ENCODE measurements around the gene GARIN5B. TPM values are rescaled to one million over a fixed set of nuclear protein-coding genes. Genes with fewer than 3 reads are reported as not detected.

The GARIN5B gene
- total and polyA plus RNA-seq, 2 experiments from 2014 or later, result not detected

GRCh38 chr19:55368701-55369563, 5.9 kb upstream of the GARIN5B start (continued):
- TF ChIP-seq ZNF462 (CRISPR knock-in tag; IDR thresholded peaks at IDR 0.05) (no peak), POLR2AphosphoS5 (IDR thresholded peaks at IDR 0.05; ENCODE audit: low read depth) (no peak; the same call in 1 of the 2 replicates)

GRCh38 chr19:55368106-55368505, 5.0 kb upstream of the GARIN5B start:
- ATAC-seq (no peak), DNase-seq (ENCODE audit: low spot score) (no peak)
- no peak overlapping the region for H3K4me3 ChIP-seq
- H3F3A ChIP-seq (replicated peaks; ENCODE audit: low read depth), result peaks cover 4% of the 10 kb centered on the region; the same call in 1 of the 2 replicates
- no peak overlapping the region for H3K27ac ChIP-seq (ENCODE audit: low read depth)
- no peaks in the 10 kb centered on the region for H4K20me1 ChIP-seq (replicated peaks; ENCODE audit: insufficient read depth)
- H3K9me2 ChIP-seq (ENCODE audit: insufficient read depth), result no peaks in the 10 kb centered on the region
- Mint-ChIP-seq H3K36me3 (ENCODE audit: low read depth) (no peaks in the 10 kb centered on the region; the same call in 2 of the 3 replicates), H3K27me3 (ENCODE audit: insufficient read depth, low read depth, poor library complexity) (peaks cover 57% of the 10 kb centered on the region), H3K9me3 (no peaks in the 10 kb centered on the region; the same call in 1 of the 3 replicates), H3K4me1 (peaks cover 24% of the 10 kb centered on the region), H3K4me3 (no peak overlapping the region), H3K27ac (no peak overlapping the region)
- H3K4me2 ChIP-seq, result no peak overlapping the region; the same call in 1 of the 2 replicates
- peaks cover 13% of the 10 kb centered on the region; the same call in 1 of the 2 replicates for H3K4me1 ChIP-seq (ENCODE audit: insufficient read depth)
- H3K79me2 ChIP-seq (replicated peaks; ENCODE audit: insufficient read depth), result no peaks in the 10 kb centered on the region
- H3K27me3 ChIP-seq (ENCODE audit: insufficient read depth), result peaks cover 61% of the 10 kb centered on the region
- no peak overlapping the region for H2AFZ ChIP-seq
- no peaks in the 10 kb centered on the region for H3K36me3 ChIP-seq (ENCODE audit: insufficient read depth)
- TF ChIP-seq NANOG (IDR thresholded peaks at IDR 0.05; ENCODE audit: borderline replicate concordance), result no peak
- TF ChIP-seq EZH2phosphoT487 (IDR thresholded peaks at IDR 0.05; ENCODE audit: unreplicated experiment), result no peak
- no peak for TF ChIP-seq REST (IDR thresholded peaks at IDR 0.05; ENCODE audit: unreplicated experiment)
- no peak for TF ChIP-seq JUNB (IDR thresholded peaks at IDR 0.05; ENCODE audit: unreplicated experiment)
